HEK293T (cell line): ENCODE data around the gene FAF2.

ENCODE experiments used
- ARNT ChIP-seq: fragments of 450-650 bp; IDR thresholded peaks from 2 replicates; pipeline ENCODE4 v1.6.1; 2017; ENCODE audit warnings: mild to moderate bottlenecking
- BHLHE40 ChIP-seq: fragments of 450-650 bp; IDR thresholded peaks from 2 replicates; pipeline ENCODE4 v1.6.1; 2016; ENCODE audit warnings: mild to moderate bottlenecking, moderate library complexity, borderline replicate concordance
- CTBP1 ChIP-seq: fragments of 450-650 bp; IDR thresholded peaks from 2 replicates; pipeline ENCODE4 v1.6.1; 2016; ENCODE audit warnings: borderline replicate concordance
- ELF4 ChIP-seq: fragments of 450-650 bp; IDR thresholded peaks from 2 replicates; pipeline ENCODE4 v1.6.1; 2017; ENCODE audit warnings: antibody characterized with exemption
- FOXA1 ChIP-seq: fragments of 450-650 bp; IDR thresholded peaks from 2 replicates; pipeline ENCODE4 v1.6.1; 2016; ENCODE audit warnings: mild to moderate bottlenecking
- FOXK2 ChIP-seq: fragments of 450-650 bp; IDR thresholded peaks from 2 replicates; pipeline ENCODE4 v1.6.1; 2016; ENCODE audit warnings: mild to moderate bottlenecking
- FOXM1 ChIP-seq: fragments of 450-650 bp; IDR thresholded peaks from 2 replicates; pipeline ENCODE4 v1.6.1; 2017; ENCODE audit warnings: mild to moderate bottlenecking, borderline replicate concordance
- L3MBTL2 ChIP-seq: fragments of 450-650 bp; conservative IDR thresholded peaks from 2 replicates; pipeline ENCODE4 v1.6.1; 2016; ENCODE audit warnings: mild to moderate bottlenecking
- LEF1 ChIP-seq: fragments of 450-650 bp; IDR thresholded peaks from 2 replicates; pipeline ENCODE4 v1.6.1; 2017; ENCODE audit warnings: mild to moderate bottlenecking, borderline replicate concordance
- NFRKB ChIP-seq: fragments of 450-650 bp; IDR thresholded peaks from 2 replicates; pipeline ENCODE4 v1.6.1; 2016; ENCODE audit warnings: mild to moderate bottlenecking, moderate library complexity
- PKNOX1 ChIP-seq: fragments of 450-650 bp; IDR thresholded peaks from 2 replicates; pipeline ENCODE4 v1.6.1; 2016
- SP1 ChIP-seq: fragments of 450-650 bp; IDR thresholded peaks from 2 replicates; pipeline ENCODE4 v1.6.1; 2017
- SUZ12 ChIP-seq: fragments of 450-650 bp; IDR thresholded peaks from 2 replicates; pipeline ENCODE4 v1.6.1; 2016; ENCODE audit warnings: mild to moderate bottlenecking
- TARDBP ChIP-seq: fragments of 450-650 bp; IDR thresholded peaks from 2 replicates; pipeline ENCODE4 v1.6.1; 2016

- TF ChIP-seq SP1 = no peak
- TF ChIP-seq BHLHE40 = no peak
- TF ChIP-seq FOXM1 = no peak
- TF ChIP-seq FOXK2 = no peak
- TF ChIP-seq ELF4 = no peak
- TF ChIP-seq SUZ12 = no peak
- no peak for TF ChIP-seq CTBP1
- TF ChIP-seq PKNOX1 = no peak
- TF ChIP-seq TARDBP = no peak
- TF ChIP-seq NFRKB = no peak
- TF ChIP-seq LEF1 = no peak
- no peak for TF ChIP-seq L3MBTL2
- no peak for TF ChIP-seq FOXA1
- no peak for TF ChIP-seq ARNT
These were observed 42.1 kb downstream of the FAF2 start for GRCh38 chr5:176490301-176490700.
